GM19193 (cell line): ENCODE data around the gene PTPN6.

ENCODE experiments used
- POLR2A ChIP-seq: IDR thresholded peaks from 4 replicates; pipeline ENCODE4 v1.6.1; 2011; ENCODE audit not compliant: insufficient read depth, insufficient read length; ENCODE audit errors: extremely low read depth

The PTPN6 gene

DNA sequence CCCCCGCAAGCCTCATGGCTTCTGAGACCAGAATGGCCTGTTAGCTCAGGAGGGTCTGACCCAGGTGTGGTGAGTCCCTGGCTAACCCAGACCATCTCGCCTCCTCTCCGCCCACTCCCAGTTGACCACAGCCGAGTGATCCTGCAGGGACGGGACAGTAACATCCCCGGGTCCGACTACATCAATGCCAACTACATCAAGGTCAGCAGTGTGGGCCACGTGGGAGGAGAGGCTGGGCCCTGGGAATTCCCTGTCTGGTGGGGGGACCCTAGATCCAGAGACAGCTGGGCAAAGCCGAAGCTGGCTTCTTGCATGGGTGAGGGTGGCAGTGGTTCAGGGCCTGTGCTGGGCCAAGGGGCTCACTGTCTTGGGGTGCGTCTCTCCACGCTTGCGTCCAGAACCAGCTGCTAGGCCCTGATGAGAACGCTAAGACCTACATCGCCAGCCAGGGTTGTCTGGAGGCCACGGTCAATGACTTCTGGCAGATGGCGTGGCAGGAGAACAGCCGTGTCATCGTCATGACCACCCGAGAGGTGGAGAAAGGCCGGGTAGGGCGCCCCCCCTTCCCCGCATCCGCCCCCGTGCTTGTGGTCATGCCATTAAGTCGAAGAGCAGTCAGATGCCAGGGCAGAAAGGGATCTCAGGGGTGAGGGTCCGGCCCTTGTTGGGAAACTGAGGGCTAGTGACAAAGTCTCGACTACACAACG is 5.0 kb downstream of the PTPN6 start:
- peak; percentile 55 for TF ChIP-seq POLR2A

GRCh38 chr12:6957151-6957701 is 6.1 kb downstream of the PTPN6 start:
- TF ChIP-seq POLR2A = peak; percentile 0

DNA sequence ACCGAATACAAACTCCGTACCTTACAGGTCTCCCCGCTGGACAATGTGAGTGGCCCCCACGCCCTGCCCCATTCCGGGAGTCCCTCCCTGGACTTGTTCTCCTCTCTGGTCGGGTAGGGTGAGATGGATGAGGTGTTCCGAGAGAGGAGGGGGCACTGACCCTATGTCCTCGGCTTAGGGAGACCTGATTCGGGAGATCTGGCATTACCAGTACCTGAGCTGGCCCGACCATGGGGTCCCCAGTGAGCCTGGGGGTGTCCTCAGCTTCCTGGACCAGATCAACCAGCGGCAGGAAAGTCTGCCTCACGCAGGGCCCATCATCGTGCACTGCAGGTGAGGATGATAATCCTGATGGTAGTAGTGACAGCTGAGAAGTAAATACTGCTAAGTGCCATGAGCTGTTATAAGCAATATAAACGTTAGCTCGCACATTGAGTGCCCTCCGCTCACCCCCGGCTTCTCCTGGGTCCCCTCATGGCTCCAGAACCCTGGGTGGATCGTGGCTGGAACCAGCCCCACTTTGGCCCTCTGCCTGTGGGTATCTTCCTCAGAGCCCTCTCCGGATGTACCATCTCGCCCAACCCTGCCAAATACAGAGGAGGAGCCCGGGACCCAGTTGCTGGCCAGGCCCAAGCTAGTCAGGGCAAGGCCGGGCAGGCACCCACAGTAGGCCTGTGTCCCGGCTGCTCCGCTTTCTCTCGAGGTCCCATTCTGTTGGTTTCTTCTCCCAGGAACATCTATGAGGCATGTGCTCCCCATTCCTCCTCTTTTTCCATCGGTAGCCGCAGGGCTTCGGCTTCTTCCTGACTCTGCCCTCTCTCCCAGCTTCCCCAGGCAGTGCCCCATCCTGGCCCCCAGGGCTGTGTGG is 6.8 kb downstream of the PTPN6 start:
- TF ChIP-seq POLR2A = peak; percentile 33

DNA sequence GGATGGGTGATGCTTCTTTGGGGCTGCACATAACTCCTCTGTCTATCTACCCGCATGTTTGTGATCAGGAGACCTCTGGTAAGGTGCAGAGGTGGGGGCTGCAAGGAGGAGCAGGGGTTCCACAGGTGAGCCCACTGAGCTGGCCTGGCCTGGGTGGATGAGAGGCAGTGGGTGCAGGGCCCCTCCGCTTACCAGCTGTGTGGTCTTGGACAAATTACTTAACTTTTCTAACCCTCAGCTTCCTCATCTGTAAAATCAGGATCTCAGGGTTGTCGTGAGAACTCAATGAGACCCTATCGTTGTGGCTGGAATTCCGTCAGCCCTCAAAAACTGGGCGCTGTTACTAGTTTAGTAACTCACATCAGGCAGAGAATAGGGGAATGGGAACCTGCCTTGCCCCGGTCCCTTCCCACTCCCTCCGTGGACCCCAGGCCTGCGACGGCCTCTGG is 7.5 kb downstream of the PTPN6 start:
- TF ChIP-seq POLR2A = no peak

DNA sequence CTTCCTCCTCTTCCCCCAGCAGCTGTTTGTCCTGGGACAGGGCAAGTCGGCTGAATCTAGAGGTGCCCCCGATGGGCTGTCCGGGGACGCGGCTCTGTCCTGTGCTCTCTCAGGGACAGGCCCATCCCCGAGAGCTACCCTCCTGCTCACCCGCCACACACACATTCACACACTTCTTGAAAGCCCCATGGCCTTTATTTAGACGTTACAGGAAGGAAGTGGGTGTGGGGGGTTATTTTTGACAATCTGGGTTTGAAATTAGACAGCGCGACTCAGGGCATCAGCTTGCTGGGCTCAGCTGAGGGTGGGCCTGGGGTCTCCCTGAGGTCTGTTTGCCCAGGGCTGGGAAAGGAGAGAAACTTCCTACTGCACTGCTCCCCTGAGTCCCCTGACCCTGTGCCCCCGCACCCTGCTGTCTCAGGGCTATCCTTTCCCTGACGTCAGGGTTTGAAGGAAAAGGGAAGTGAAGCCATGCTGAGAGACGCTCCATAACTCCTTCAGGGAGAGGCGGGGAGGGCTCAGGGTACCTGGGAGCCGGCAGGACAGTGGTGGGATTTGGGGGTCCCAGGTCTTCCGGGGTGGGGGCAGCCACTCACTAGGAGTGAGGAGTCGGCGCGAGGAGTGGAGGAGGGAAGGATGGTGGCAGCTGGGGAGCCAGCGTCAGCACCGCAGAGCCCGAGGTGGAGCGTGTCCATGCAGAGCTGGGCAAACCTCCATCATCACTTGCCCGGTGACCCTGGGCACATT is 8.1 kb downstream of the PTPN6 start:
- peak; percentile 89 for TF ChIP-seq POLR2A

- no peak for TF ChIP-seq POLR2A
Observed at GRCh38 chr12:6959805-6960592, 8.8 kb downstream of the PTPN6 start.

- peak; percentile 8 for TF ChIP-seq POLR2A
Observed at GRCh38 chr12:6960593-6961277, 9.6 kb downstream of the PTPN6 start.

DNA sequence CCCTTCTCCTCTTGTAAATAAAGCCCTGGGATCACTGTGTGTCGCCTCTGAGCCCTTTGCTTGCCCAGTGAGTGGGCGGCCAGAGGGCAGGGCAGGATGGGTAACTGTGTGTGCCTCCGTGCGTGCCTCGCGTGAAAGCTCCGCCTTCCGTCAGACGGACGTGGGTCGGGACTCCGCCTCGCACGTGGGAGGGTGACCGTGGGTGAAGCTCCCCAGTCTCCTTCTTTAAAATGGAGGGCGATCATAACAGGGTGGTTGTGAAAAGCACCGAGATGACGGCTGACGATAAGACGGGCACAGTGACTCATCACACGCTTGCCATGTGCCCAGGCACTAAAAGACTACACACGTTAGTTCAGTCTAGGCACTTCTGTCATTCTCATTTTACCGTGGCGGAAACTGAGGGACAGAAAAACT is 10.1 kb downstream of the PTPN6 start:
- peak; percentile 34 for TF ChIP-seq POLR2A

- TF ChIP-seq POLR2A = peak; percentile 52
Observed at GRCh38 chr12:6961695-6962284, 10.6 kb downstream of the PTPN6 start.

GRCh38 chr12:6962285-6963015 is 11.3 kb downstream of the PTPN6 start:
- TF ChIP-seq POLR2A = peak; percentile 54

- TF ChIP-seq POLR2A = no peak
Observed at GRCh38 chr12:6963016-6963731, 12.0 kb downstream of the PTPN6 start.
